K562 (cell line): ENCODE results near the gene MYO1A. TPM values are rescaled to one million over a fixed set of nuclear protein-coding genes. Genes with fewer than 3 reads are reported as not detected.

ENCODE experiments used
- BRD9 ChIP-seq: fragments of 450-650 bp; IDR thresholded peaks from 2 replicates; pipeline ENCODE4 v1.6.1; 2018; ENCODE audit warnings: low read depth; ENCODE audit not compliant: partially characterized antibody
- CAMTA2 ChIP-seq: fragments of 250-450 bp; sonication (Bioruptor Pico); conservative IDR thresholded peaks from 2 replicates; pipeline ENCODE4 v1.5.1; 2022
- GTF2E2 ChIP-seq: fragments of 200-800 bp; sonication (Bioruptor generic); IDR thresholded peaks from 2 replicates; pipeline ENCODE4 v1.6.1; 2016; ENCODE audit warnings: missing genetic modification characterization, missing compliant biosample characterization
- HDAC1 ChIP-seq, 2 experiments: fragments of 450-650 bp; IDR thresholded peaks; 2 replicates each; pipeline ENCODE4 v1.6.1; 2016 to 2017; ENCODE audit warnings: inconsistent platforms in 1 of 2, mild to moderate bottlenecking in 1 of 2, moderate library complexity in 1 of 2
- HDAC3 ChIP-seq: fragments of 450-650 bp; IDR thresholded peaks from 2 replicates; pipeline ENCODE4 v1.6.1; 2018; ENCODE audit warnings: borderline replicate concordance, mild to moderate bottlenecking, moderate library complexity; ENCODE audit not compliant: partially characterized antibody
- MYBL2 ChIP-seq, 2 experiments: fragments of 450-650 bp in 1 of 2; sonication (generic) in 1 of 2; formaldehyde crosslinking in 1 of 2; IDR thresholded peaks; 2 replicates each; pipeline versions ENCODE4 v1.6.1 to v1.8.1; 2017 to 2022; ENCODE audit warnings: borderline replicate concordance in 1 of 2, inconsistent platforms in 1 of 2, low read depth in 1 of 2, mild to moderate bottlenecking in 1 of 2, missing genetic modification reagents in 1 of 2, moderate library complexity in 1 of 2
- PML ChIP-seq: IDR thresholded peaks from 2 replicates; pipeline ENCODE4 v1.6.1; 2012; ENCODE audit warnings: low read length, inconsistent platforms
- RBM22 ChIP-seq: fragments of 200-400 bp; formaldehyde crosslinking; IDR thresholded peaks from 2 replicates; pipeline ENCODE4 v1.6.1; 2018; ENCODE audit warnings: low read length, low read depth; ENCODE audit not compliant: poor library complexity, severe bottlenecking
- RBM25 ChIP-seq: fragments of 200-400 bp; formaldehyde crosslinking; IDR thresholded peaks from 2 replicates; pipeline ENCODE4 v1.6.1; 2018; ENCODE audit warnings: low read length, low read depth, moderate library complexity; ENCODE audit not compliant: severe bottlenecking
- TAF1 ChIP-seq: IDR thresholded peaks from 2 replicates; pipeline ENCODE4 v1.6.1; 2011; ENCODE audit warnings: mild to moderate bottlenecking, low read length, moderate library complexity; ENCODE audit not compliant: insufficient read depth, control insufficient read depth, severe bottlenecking; ENCODE audit errors: extremely low read depth
- TSC22D4 ChIP-seq: fragments of 450-650 bp; IDR thresholded peaks from 2 replicates; pipeline ENCODE4 v1.6.1; 2016; ENCODE audit warnings: missing genetic modification characterization, missing biosample characterization, control low read depth
- XRCC3 ChIP-seq: fragments of 450-650 bp; IDR thresholded peaks from 2 replicates; pipeline ENCODE4 v1.6.1; 2017; ENCODE audit warnings: mild to moderate bottlenecking, moderate library complexity
- ZNF175 ChIP-seq: fragments of 200-800 bp; sonication (Bioruptor generic); IDR thresholded peaks from 2 replicates; pipeline ENCODE4 v1.6.1; 2016; ENCODE audit warnings: low read depth, mild to moderate bottlenecking, missing genetic modification characterization, missing compliant biosample characterization
- ZNF316 ChIP-seq: fragments of 450-650 bp; IDR thresholded peaks from 2 replicates; pipeline ENCODE4 v1.6.1; 2016
- ZNF76 ChIP-seq: fragments of 250-450 bp; sonication (Bioruptor Pico); IDR thresholded peaks from 2 replicates; pipeline ENCODE4 v1.4.0; 2020; ENCODE audit warnings: mild to moderate bottlenecking, moderate library complexity, borderline replicate concordance
- polyA plus RNA-seq, 8 experiments: library from polyadenylated mRNA; depleted of rRNA in 4 of 8; stranded (reverse) in 5 of 8; unstranded in 3 of 8; fragments of >200 nt; fragmentation: Nextera tagmentation in 2 of 8; fragmentation: Illumina TruSeq in 1 of 8; extraction: Ambion mirVana in 2 of 8; extraction: Trizol in 1 of 8; gene quantifications; 2 replicates each; pipeline versions ENCODE4 v1.2.1 to v1.2.3, GENCODE V29; 2011 to 2014; ENCODE audit warnings: inconsistent platforms in 1 of 8, missing spikeins in 1 of 8
- total RNA-seq, 7 experiments: library from RNA; depleted of rRNA in 6 of 7; stranded (reverse); fragments of >200 nt in 6 of 7; fragmentation: Illumina TruSeq in 2 of 7; extraction: Trizol in 2 of 7; gene quantifications; 2 replicates each; pipeline versions ENCODE4 v1.2.1 to v1.2.3, GENCODE V29; 2011 to 2021; ENCODE audit warnings: low replicate concordance in 1 of 7
- TF ChIP-seq, protein P1 (sequence below): fragments of 250-450 bp; sonication (Bioruptor Pico); IDR thresholded peaks from 2 replicates; pipeline ENCODE4 v1.9.0; 2021; ENCODE audit warnings: mild to moderate bottlenecking
- TF ChIP-seq, protein P2 (sequence below): sonication (generic); formaldehyde crosslinking; IDR thresholded peaks from 2 replicates; pipeline ENCODE4 v1.8.0; 2022; ENCODE audit warnings: mild to moderate bottlenecking, missing genetic modification reagents, borderline replicate concordance
- TF ChIP-seq, protein P3 (sequence below): fragments of 450-650 bp; IDR thresholded peaks from 2 replicates; pipeline ENCODE4 v1.6.1; 2016; ENCODE audit warnings: antibody characterized with exemption
- TF ChIP-seq, protein P4 (sequence below): sonication (generic); formaldehyde crosslinking; IDR thresholded peaks from 2 replicates; pipeline ENCODE4 v1.8.0; 2022; ENCODE audit warnings: mild to moderate bottlenecking, low read depth, missing genetic modification reagents
- TF ChIP-seq, protein P5 (sequence below): sonication (generic); formaldehyde crosslinking; IDR thresholded peaks from 2 replicates; pipeline ENCODE4 v1.8.1; 2022; ENCODE audit warnings: missing genetic modification reagents

MYO1A gene
- total and polyA plus RNA-seq, 9 of the 15 experiments (the other 6 are each of a cell fraction or from before 2014, with no cell fraction given): 0.03 to 0.29 (median 0.14) TPM; not detected in 2

DNA sequence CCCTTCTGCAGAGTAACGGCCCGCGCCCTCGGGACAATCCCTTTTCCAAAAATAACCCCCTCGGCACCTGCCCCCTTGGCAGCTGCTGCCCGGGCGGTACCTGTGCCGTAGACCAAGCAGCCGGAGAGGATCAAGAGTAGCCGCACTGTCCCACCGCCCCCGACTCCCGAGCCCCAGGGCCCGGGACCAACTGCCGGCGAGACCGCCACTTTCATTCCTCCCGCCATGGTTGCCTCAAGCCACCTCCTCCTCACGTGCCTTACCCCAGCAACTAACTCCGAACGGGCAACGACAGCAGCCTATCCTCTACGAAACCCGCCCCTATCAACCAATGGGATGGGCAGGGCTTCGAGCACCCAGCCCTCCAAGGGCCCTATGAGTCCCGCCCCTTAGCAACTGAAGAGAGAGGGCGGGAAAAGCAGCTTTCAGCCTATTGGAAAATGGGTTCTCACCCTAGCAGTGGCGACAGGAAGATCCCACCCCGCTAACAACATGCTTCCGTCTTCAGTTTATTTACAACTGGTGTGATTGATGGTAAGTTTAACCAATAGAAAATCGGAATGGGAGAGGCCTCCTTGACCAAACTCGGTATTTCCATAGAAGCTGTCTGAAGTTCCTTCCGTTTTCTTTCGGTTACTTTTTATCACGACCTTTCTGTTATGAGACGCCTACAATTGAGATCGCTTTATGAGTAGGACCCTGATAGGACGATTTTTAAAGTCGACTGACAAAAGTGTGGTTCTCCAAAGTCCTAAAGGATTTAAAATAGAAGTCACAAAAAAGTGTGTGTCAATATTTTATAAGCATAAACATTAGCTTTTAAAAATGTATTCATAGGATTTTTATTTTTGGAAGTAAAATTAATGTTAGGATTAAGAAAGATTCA is 28.8 kb upstream of the MYO1A start, which contains the start of gene NEMP1 (continued):
- peak; percentile 56 for TF ChIP-seq PML
- TF ChIP-seq TAF1: peak; percentile 89
- TF ChIP-seq, protein P1, sequence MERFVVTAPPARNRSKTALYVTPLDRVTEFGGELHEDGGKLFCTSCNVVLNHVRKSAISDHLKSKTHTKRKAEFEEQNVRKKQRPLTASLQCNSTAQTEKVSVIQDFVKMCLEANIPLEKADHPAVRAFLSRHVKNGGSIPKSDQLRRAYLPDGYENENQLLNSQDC: 0 out of 2 replicates have a peak, but pooled peaks have one; percentile 9
- peak; percentile 74; the same call in 1 of the 2 replicates for TF ChIP-seq ZNF76 (CRISPR knock-in tag)
- TF ChIP-seq, protein P2, sequence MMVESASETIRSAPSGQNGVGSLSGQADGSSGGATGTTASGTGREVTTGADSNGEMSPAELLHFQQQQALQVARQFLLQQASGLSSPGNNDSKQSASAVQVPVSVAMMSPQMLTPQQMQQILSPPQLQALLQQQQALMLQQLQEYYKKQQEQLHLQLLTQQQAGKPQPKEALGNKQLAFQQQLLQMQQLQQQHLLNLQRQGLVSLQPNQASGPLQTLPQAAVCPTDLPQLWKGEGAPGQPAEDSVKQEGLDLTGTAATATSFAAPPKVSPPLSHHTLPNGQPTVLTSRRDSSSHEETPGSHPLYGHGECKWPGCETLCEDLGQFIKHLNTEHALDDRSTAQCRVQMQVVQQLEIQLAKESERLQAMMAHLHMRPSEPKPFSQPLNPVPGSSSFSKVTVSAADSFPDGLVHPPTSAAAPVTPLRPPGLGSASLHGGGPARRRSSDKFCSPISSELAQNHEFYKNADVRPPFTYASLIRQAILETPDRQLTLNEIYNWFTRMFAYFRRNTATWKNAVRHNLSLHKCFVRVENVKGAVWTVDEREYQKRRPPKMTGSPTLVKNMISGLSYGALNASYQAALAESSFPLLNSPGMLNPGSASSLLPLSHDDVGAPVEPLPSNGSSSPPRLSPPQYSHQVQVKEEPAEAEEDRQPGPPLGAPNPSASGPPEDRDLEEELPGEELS: no peak
- TF ChIP-seq CAMTA2 (CRISPR knock-in tag): 0 out of 2 replicates have a peak, but pooled peaks have one; percentile 75
- TF ChIP-seq RBM22: no peak
- TF ChIP-seq BRD9: no peak
- TF ChIP-seq MYBL2 (IDR thresholded peaks at IDR 0.05; ENCODE audit: low read depth): peak; percentile 73
- no peak for TF ChIP-seq MYBL2 (CRISPR knock-in tag; IDR thresholded peaks at IDR 0.05; ENCODE audit: borderline replicate concordance)
- peak; percentile 25 for TF ChIP-seq HDAC3
- TF ChIP-seq, protein P3, sequence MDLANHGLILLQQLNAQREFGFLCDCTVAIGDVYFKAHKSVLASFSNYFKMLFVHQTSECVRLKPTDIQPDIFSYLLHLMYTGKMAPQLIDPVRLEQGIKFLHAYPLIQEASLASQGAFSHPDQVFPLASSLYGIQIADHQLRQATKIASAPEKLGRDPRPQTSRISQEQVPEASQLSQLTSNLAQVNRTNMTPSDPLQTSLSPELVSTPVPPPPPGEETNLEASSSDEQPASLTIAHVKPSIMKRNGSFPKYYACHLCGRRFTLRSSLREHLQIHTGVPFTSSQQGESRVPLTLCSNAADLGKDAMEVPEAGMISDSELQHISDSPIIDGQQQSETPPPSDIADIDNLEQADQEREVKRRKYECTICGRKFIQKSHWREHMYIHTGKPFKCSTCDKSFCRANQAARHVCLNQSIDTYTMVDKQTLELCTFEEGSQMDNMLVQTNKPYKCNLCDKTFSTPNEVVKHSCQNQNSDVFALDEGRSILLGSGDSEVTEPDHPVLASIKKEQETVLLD: no peak
- TF ChIP-seq XRCC3: no peak
- TF ChIP-seq TSC22D4 (tag): no peak
- TF ChIP-seq HDAC1 (IDR thresholded peaks at IDR 0.05): peak in 1 of 2 experiments; percentile 91; a peak in 2 of 4 replicates
- peak; percentile 90 for TF ChIP-seq RBM25
- TF ChIP-seq, protein P4, sequence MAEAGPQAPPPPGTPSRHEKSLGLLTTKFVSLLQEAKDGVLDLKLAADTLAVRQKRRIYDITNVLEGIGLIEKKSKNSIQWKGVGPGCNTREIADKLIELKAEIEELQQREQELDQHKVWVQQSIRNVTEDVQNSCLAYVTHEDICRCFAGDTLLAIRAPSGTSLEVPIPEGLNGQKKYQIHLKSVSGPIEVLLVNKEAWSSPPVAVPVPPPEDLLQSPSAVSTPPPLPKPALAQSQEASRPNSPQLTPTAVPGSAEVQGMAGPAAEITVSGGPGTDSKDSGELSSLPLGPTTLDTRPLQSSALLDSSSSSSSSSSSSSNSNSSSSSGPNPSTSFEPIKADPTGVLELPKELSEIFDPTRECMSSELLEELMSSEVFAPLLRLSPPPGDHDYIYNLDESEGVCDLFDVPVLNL (CRISPR knock-in tag): peak; percentile 95
- TF ChIP-seq ZNF316: no peak
- TF ChIP-seq ZNF175 (CRISPR knock-in tag): 0 out of 2 replicates have a peak, but pooled peaks have one; percentile 42
- TF ChIP-seq, protein P5, sequence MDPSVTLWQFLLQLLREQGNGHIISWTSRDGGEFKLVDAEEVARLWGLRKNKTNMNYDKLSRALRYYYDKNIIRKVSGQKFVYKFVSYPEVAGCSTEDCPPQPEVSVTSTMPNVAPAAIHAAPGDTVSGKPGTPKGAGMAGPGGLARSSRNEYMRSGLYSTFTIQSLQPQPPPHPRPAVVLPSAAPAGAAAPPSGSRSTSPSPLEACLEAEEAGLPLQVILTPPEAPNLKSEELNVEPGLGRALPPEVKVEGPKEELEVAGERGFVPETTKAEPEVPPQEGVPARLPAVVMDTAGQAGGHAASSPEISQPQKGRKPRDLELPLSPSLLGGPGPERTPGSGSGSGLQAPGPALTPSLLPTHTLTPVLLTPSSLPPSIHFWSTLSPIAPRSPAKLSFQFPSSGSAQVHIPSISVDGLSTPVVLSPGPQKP: no peak
- peak; percentile 74; the same call in 1 of the 2 replicates for TF ChIP-seq GTF2E2 (tag)
